Esophagus muscularis mucosa (tissue), 3 donors: ENCODE results near the gene SUCLA2.

Source experiments
- CTCF ChIP-seq, 3 experiments: fragments of 200-600 bp in 2 of 3; fragments of 450-650 bp in 1 of 3; sonication (generic) in 2 of 3; IDR thresholded peaks; one replicate each; pipeline ENCODE4 v1.5.1; 2017 to 2019; ENCODE audit warnings: antibody characterized with exemption in 3 of 3, mild to moderate bottlenecking in 2 of 3, moderate library complexity in 1 of 3
- POLR2AphosphoS5 ChIP-seq, 2 donors: sonication (generic); formaldehyde crosslinking; IDR thresholded peaks; one replicate each; pipeline ENCODE4 v1.6.1; 2017; ENCODE audit warnings: antibody characterized with exemption in 2 of 2

GRCh38 chr13:48029859-48030258 lies 28.8 kb upstream of the SUCLA2 start:
- no peak for TF ChIP-seq POLR2AphosphoS5 (IDR thresholded peaks at IDR 0.05)
- TF ChIP-seq CTCF (IDR thresholded peaks at IDR 0.05): no peak
